Spleen (tissue), 11 donors: Measurements from ENCODE around the gene NBDY. TPM values are rescaled to one million over a fixed set of nuclear protein-coding genes. Genes with fewer than 3 reads are reported as not detected.
A peak's percentile ranks its signal among the peaks of the same experiment; 100 is the strongest.

Source experiments
- DNase-seq: peaks from one replicate; pipeline ENCODE4 v3.0.0-alpha.2; 2020
- H3K27ac ChIP-seq, 8 donors: fragments of 200-600 bp; sonication (generic) in 7 of 8; 1 replicate in 4 of 8; 2 replicates in 4 of 8; pipeline versions ENCODE4 v1.5.0 to v1.8.0; 2016 to 2021; ENCODE audit warnings: inconsistent platforms in 4 of 8, mild to moderate bottlenecking in 4 of 8, moderate library complexity in 1 of 8
- H3K27me3 ChIP-seq, 7 donors: fragments of 200-600 bp; sonication (generic) in 6 of 7; replicated peaks in 1 of 7; 1 replicate in 4 of 7; 2 replicates in 3 of 7; pipeline versions ENCODE4 v1.5.0 to v1.8.0; 2016 to 2021; ENCODE audit warnings: inconsistent platforms in 3 of 7, mild to moderate bottlenecking in 1 of 7
- H3K36me3 ChIP-seq, 6 donors: fragments of 200-600 bp; sonication (generic) in 5 of 6; 1 replicate in 4 of 6; 2 replicates in 2 of 6; pipeline versions ENCODE4 v1.5.0 to v1.8.0; 2016 to 2021; ENCODE audit warnings: inconsistent platforms in 2 of 6
- H3K4me1 ChIP-seq, 6 donors: fragments of 200-600 bp; sonication (generic) in 5 of 6; 1 replicate in 3 of 6; 2 replicates in 3 of 6; pipeline versions ENCODE4 v1.5.0 to v1.8.0; 2016 to 2021; ENCODE audit warnings: inconsistent platforms in 3 of 6
- H3K4me3 ChIP-seq, 8 donors: fragments of 200-600 bp; sonication (generic) in 7 of 8; 1 replicate in 4 of 8; 2 replicates in 4 of 8; pipeline versions ENCODE4 v1.5.0 to v1.8.0; 2016 to 2021; ENCODE audit warnings: inconsistent platforms in 4 of 8, mild to moderate bottlenecking in 4 of 8, moderate library complexity in 2 of 8
- H3K9me3 ChIP-seq, 8 donors: fragments of 200-600 bp; sonication (generic) in 7 of 8; 1 replicate in 4 of 8; 2 replicates in 4 of 8; pipeline versions ENCODE4 v1.5.0 to v1.8.0; 2016 to 2021; ENCODE audit warnings: inconsistent platforms in 4 of 8
- POLR2A ChIP-seq, 3 donors: fragments of 450-650 bp; IDR thresholded peaks; one replicate each; pipeline ENCODE4 v1.5.1; 2017; ENCODE audit warnings: antibody characterized with exemption in 3 of 3, mild to moderate bottlenecking in 1 of 3
- POLR2AphosphoS5 ChIP-seq, 3 donors: sonication (generic); formaldehyde crosslinking; IDR thresholded peaks; one replicate each; pipeline ENCODE4 v1.5.1; 2017; ENCODE audit warnings: antibody characterized with exemption in 3 of 3
- WGBS, 5 donors: extraction: QIAGEN DNeasy Blood & Tissue Kit in 3 of 5; methylation state at CpG; one replicate each; pipeline versions ENCODE4 v1.1.5 to v1.1.7; 2013 to 2018; 5-methylcytosine and 5-hydroxymethylcytosine counted together
- intact Hi-C: fragments of 100-400 bp; cut with DNase I; formaldehyde crosslinking; loops from one replicate; pipeline ENCODE4 v1.15.0; 2023; ENCODE audit warnings: low total_unique reads
- polyA plus RNA-seq, 3 donors: library from polyadenylated mRNA; stranded (reverse); fragments of 200-250 nt; gene quantifications; one replicate each; pipeline ENCODE4 v1.2.1, GENCODE V29; 2013
- total RNA-seq, 7 donors: library from RNA; depleted of rRNA in 3 of 7; stranded (reverse); fragments of >200 nt in 3 of 7; fragmentation: NEBNext Ultra II Directional in 4 of 7; extraction: Animal tissue kit (Norgen Biotek cat#: 25700) in 4 of 7; gene quantifications; one replicate each; pipeline versions ENCODE4 v1.1.0 to v1.2.1, GENCODE V29; 2016 to 2021
- TF ChIP-seq, protein P1 (sequence below), 11 experiments: fragments of 200-600 bp in 7 of 11; fragments of 450-650 bp in 4 of 11; sonication (generic) in 4 of 11; IDR thresholded peaks in 8 of 11; conservative IDR thresholded peaks in 3 of 11; 1 replicate in 7 of 11; 2 replicates in 4 of 11; pipeline versions ENCODE4 v1.4.0 to v1.8.0; 2016 to 2021; ENCODE audit warnings: antibody characterized with exemption in 11 of 11, inconsistent platforms in 4 of 11, mild to moderate bottlenecking in 1 of 11
- donor health status: healthy with polysubstance abuse.
- donor health status: DM: no; HTN: no; CAD: no; lungs with moderate emphysema.
- donor health status: DM: no; HTN: no; CAD: no.
- donor health status: Bipolar disorder and iron deficiency.
- donor health status: healthy.
- donor health status: DM: no; HTN: no; CAD: no.
- donor health status: DM: yes; HTN: yes; CAD: no.

The NBDY gene
- total and polyA plus RNA-seq, 10 donors = 15.7 to 46.7 (median 29.4) TPM

DNA sequence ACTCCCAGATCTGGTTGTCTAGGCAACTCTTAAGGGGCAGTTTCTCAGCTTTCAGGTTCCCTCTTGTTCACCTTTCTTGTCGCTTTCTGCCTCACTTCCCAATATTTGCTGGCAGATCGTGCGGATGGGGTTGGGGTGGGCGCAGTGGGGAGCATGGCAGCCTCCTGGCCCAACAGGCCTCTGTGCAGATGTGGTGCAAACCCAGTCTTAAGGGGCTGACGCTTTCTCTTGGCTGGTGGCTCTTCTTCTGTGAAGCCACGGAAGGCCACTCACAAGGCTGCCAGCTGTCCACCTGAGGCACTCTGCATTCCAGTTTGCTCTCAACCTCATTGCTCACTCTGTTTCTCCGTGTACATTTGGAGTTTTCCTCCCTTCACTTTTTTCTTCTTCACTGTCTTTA lies 61.7 kb downstream of the NBDY start:
- no peaks in the 10 kb centered on the region for H3K27me3 ChIP-seq
- intact Hi-C loops = no loop called here
- TF ChIP-seq POLR2A (IDR thresholded peaks at IDR 0.05) (no peak), POLR2AphosphoS5 (IDR thresholded peaks at IDR 0.05) (no peak)
- TF ChIP-seq, protein P1, sequence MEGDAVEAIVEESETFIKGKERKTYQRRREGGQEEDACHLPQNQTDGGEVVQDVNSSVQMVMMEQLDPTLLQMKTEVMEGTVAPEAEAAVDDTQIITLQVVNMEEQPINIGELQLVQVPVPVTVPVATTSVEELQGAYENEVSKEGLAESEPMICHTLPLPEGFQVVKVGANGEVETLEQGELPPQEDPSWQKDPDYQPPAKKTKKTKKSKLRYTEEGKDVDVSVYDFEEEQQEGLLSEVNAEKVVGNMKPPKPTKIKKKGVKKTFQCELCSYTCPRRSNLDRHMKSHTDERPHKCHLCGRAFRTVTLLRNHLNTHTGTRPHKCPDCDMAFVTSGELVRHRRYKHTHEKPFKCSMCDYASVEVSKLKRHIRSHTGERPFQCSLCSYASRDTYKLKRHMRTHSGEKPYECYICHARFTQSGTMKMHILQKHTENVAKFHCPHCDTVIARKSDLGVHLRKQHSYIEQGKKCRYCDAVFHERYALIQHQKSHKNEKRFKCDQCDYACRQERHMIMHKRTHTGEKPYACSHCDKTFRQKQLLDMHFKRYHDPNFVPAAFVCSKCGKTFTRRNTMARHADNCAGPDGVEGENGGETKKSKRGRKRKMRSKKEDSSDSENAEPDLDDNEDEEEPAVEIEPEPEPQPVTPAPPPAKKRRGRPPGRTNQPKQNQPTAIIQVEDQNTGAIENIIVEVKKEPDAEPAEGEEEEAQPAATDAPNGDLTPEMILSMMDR (IDR thresholded peaks at IDR 0.05 in 8 of 11, conservative IDR thresholded peaks at IDR 0.05 in 3 of 11) = no peak
- H3K9me3 ChIP-seq = no peaks in the 10 kb centered on the region
- peaks cover 0 to 17% (median 0%) of the 10 kb centered on the region in 6 donors for H3K36me3 ChIP-seq
- peaks cover 0 to 15% (median 6%) of the 10 kb centered on the region in 6 donors for H3K4me1 ChIP-seq
- H3K27ac ChIP-seq = no peak overlapping the region
- peak; percentile 67 for DNase-seq
- no peak overlapping the region for H3K4me3 ChIP-seq
- WGBS, 5 donors = 91 to 99% (median 95%) methylated on average over 7 of the region's 7 CpGs

DNA sequence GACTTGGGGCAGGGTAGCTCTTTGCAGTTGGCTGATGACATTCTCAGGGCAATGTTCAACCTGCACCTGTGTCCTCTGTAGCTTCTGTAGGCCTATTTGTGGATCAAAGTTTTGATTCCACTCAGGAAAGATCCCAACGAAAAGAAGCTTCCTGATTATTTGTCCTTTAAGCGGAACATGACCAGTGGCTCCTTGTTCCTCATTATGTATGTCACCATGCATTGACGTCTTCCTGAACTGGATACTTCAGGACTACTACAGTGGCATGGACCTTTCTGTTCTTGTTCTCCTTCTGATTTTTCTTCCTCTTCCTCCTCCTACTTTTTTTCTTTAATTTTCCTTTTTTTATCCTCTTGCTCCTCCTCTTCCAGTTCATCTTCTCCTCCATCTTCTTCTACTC lies 62.4 kb downstream of the NBDY start:
- H3K27me3 ChIP-seq = no peaks in the 10 kb centered on the region
- no peak for DNase-seq
- no peak overlapping the region for H3K4me3 ChIP-seq
- H3K27ac ChIP-seq = no peak overlapping the region
- H3K36me3 ChIP-seq = peaks cover 0 to 17% (median 0%) of the 10 kb centered on the region in 6 donors
- intact Hi-C loops = no loop called here
- H3K4me1 ChIP-seq = peaks cover 0 to 15% (median 6%) of the 10 kb centered on the region in 6 donors
- TF ChIP-seq, protein P1 (IDR thresholded peaks at IDR 0.05 in 8 of 11, conservative IDR thresholded peaks at IDR 0.05 in 3 of 11) = no peak
- TF ChIP-seq POLR2A (IDR thresholded peaks at IDR 0.05) (no peak), POLR2AphosphoS5 (IDR thresholded peaks at IDR 0.05) (no peak)
- 44 to 67% (median 62%) methylated on average over 3 of the region's 3 CpGs for WGBS, 5 donors
- no peaks in the 10 kb centered on the region for H3K9me3 ChIP-seq

DNA sequence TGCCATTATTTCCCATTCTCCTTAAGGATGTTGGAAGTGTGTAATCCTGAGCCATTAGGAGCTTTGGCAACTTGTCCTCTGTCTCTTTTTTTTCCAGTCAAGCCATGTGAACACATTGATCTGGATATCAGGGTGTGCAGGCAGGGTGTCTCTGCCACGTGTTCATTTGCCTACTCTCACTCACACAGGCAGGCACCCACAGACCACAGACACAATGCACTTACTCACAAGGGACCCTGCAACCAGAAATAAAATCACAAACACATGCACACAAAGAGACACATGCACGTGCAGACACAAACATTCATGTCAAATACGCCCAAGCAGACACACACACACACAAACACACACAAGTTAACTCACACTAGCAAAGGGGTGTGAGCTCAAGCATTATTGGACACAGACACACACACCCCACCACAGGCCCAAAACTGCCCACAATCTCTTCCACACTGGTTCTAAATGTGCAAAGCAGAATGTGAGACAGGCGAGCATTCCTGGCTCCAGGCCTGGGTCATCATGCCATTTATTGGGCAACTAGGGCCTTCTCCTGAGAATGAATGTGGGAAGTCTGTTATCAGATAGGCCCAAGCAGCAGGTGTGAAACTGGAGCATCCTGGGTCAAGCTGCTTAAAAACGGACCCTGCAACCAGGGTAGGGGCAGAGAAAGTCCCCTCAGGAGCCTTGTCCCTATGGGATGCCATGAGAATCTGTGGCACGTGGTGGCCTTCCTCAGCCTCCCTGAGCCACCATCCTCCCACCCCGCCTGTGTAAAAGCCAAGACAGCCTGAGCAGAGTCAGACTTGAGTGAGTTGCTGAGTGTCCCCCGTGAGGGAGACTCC lies 63.4 kb downstream of the NBDY start:
- H3K4me3 ChIP-seq = no peak overlapping the region
- peaks cover 0 to 13% (median 0%) of the 10 kb centered on the region in 6 donors for H3K36me3 ChIP-seq
- intact Hi-C loops = no loop called here
- no peak for DNase-seq
- WGBS, 5 donors = 71 to 86% (median 78%) methylated on average over 3 to 8 of the region's 8 CpGs
- H3K4me1 ChIP-seq = peaks cover 0 to 15% (median 6%) of the 10 kb centered on the region in 6 donors
- TF ChIP-seq POLR2AphosphoS5 (IDR thresholded peaks at IDR 0.05) (no peak), POLR2A (IDR thresholded peaks at IDR 0.05) (no peak)
- TF ChIP-seq, protein P1 (IDR thresholded peaks at IDR 0.05 in 8 of 11, conservative IDR thresholded peaks at IDR 0.05 in 3 of 11) = no peak
- no peaks in the 10 kb centered on the region for H3K27me3 ChIP-seq
- no peaks in the 10 kb centered on the region for H3K9me3 ChIP-seq
- H3K27ac ChIP-seq = no peak overlapping the region

DNA sequence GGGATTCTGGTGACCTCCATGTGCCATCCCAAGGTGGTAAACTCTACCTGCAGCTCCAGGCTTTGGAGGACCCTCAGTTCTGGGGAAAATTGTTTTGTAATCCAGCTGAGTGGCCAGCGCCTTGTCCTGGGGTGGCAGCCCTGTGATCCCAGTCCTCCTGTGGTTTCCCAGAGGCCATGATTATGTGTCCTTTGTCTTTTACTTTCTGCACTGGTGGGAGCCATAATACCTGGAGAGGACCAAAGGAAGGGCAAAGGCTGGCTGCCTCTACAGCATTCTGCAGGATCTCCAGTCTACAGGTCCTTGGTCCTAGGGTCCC lies 64.0 kb downstream of the NBDY start:
- no peak for DNase-seq
- WGBS, 5 donors = 83 to 100% (median 95%) methylated on average over 1 of the region's 1 CpG
- TF ChIP-seq POLR2A (IDR thresholded peaks at IDR 0.05) (no peak), POLR2AphosphoS5 (IDR thresholded peaks at IDR 0.05) (no peak)
- TF ChIP-seq, protein P1 (IDR thresholded peaks at IDR 0.05 in 8 of 11, conservative IDR thresholded peaks at IDR 0.05 in 3 of 11) = no peak

More for the DNA sequence above, 64.0 kb downstream of the NBDY start:
- H3K27ac ChIP-seq = no peak overlapping the region
- intact Hi-C loops = no loop called here
- H3K9me3 ChIP-seq = no peaks in the 10 kb centered on the region
- H3K4me3 ChIP-seq = no peak overlapping the region
- peaks cover 0 to 10% (median 0%) of the 10 kb centered on the region in 6 donors for H3K36me3 ChIP-seq
- no peaks in the 10 kb centered on the region for H3K27me3 ChIP-seq
- H3K4me1 ChIP-seq = peaks cover 0 to 15% (median 8%) of the 10 kb centered on the region in 6 donors
